HT1080 (cell line): ENCODE results near the gene WWTR1. TPM values are rescaled to one million over a fixed set of nuclear protein-coding genes. Genes with fewer than 3 reads are reported as not detected.

Source experiments
- DNase-seq: peaks from one replicate; pipeline ENCODE4 v3.0.0-alpha.2; 2015; ENCODE audit warnings: low read depth
- small RNA-seq: library from RNA; depleted of rRNA; stranded (forward); fragments of <200 nt; gene quantifications from one replicate; pipeline ENCODE3, GENCODE V24; 2014
- total RNA-seq: library from RNA; depleted of rRNA; stranded (reverse); fragments of >200 nt; shearing (Covaris generic); gene quantifications from 2 replicates; pipeline ENCODE4 v1.2.3, GENCODE V29; 2014; rRNA removed

Gene WWTR1
- total RNA-seq, 1 experiment from 2014 or later: 116 TPM

DNA sequence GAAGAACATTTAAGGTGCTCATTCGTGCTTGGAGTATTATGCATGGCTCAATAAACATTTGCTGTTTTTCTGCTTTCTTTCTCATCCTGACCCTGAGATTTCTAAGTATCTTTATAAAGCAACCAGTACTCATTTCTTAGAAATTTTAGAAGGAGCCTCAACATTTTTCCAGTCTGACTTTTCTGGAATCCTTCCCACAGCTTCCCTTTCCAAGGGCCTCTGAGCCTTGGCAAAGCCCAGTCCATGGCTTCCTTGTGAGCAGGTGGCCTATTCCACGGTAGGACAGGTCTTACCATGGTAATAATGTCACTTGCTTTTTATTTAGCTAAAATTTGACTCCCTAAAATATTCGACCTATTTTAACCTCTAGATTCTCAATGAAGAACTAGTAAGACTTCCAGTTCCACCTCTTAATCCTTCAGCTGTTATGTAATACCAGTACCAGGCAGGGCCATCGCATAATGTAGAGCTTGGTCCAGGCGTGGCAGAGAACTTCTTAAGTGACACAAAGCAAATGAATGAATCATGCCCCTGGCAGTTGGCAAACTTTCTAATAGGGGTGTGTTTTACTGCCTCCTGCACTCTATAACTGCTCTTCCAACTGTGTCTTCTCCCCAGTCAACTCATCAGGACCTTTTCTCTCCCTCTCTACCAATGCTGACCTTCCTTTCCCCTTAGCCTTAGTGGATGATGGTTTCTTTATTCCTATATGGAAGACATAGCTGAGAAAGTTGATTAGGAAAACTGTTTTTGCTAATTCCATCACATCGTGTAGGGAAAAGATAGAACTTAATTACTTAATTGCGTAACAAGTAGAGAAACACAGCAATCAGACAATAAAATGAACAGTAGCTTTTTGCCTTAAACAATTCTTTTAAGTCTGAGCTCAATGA is 184.2 kb downstream of the WWTR1 start:
- DNase-seq: peak; percentile 93

DNA sequence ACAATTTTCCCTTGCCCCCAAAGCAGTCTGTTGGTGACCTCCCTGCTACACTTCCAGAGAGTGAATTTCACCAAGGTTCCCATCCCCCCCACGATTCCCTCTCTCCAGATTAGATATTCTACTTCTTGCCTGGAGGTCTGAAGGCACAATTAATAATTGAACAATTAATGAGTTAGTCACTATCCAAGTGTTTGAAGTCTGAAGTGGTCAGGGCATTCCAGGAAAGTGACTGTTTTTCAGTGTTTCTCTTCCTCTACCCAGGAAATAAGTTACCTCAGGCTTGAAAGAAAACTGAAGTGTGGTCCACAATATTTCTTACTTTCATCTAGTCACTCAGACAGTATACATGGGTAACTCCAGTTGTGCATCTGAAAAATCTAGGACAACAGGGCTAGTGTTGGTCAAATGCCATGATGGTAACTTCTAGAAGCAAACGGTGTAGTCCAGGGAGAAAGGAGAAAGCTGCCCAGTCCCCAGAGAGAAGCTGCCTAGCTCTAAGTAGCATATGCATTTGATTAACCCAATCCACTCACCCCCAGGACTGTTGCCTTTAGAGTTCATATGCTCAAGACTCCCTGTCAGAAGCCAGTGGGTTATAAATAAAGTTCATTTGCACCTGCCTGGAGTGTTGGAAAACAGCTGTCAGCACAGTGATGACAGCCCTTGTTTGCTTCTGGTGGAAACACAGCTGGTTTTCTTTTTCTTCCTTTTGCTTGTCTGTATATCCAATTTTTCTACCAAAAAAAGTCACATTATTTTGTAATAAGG is 185.6 kb downstream of the WWTR1 start:
- no peak for DNase-seq

DNA sequence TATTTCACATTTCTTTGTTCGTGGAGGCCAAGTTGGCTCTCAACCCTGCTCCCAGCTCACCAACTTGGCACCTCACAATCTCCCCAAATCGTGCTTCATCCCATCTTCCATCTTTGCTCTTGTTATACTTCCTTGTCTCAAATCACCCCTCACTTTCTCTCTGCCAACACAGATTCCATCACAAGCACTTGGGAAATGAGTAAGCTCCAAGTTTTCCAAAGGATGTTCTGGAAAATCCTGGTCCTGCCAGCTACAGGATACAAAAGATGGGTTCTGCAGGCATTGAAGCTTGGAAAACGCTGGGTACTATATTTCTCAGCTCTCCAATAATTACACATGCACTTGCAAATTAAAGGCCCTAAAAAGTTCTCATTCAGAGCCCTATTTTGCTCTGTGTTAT is 187.4 kb downstream of the WWTR1 start:
- no peak for DNase-seq

DNA sequence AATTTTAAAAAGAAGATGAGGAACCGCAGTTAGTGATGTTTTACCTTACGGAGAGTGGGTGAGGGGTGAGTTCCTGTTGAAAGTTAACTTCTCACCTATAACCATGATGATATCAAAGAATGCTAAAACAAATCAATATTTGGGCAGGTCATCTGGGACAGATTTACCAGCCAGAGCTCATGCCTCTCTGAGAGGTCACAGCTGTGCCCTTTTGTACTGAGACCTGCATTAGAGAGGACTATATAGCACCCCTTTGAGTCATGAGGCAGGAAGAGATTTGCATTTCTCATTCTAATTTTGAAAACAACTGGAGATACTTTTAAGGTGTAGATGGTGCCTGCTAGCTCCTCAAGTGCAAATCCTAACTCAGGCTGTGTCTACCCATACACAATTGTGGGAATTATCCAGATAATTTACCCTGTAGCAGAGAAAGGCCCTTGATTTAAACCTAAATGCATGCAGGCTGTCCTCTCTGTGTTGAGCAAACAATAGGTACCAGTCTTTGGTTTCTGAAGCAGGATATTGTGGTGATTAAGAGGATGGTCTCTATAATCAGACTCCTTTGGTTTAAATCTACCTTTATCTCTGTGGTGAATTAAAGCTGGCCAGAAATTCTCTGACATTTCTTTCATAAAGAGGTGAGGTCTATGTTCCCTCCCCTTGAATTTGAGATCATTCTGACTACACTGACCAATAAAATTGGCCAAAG is 189.2 kb downstream of the WWTR1 start:
- DNase-seq: peak; percentile 29

Small RNA genes within 50 kb of the gene (small RNA-seq; reads per million reads assigned to genes)
- not detected for gene RNU6-1098P

Other genes starting within 250 kb of the WWTR1 start
- not detected in 2 replicates for gene TM4SF4, start 183.3 kb downstream of the WWTR1 start, total RNA-seq
- gene COMMD2, start 94.5 kb upstream of the WWTR1 start, total RNA-seq: 50.0 and 50.9 TPM in 2 replicates
- not detected in 2 replicates for gene ANKUB1, start 134.5 kb upstream of the WWTR1 start, total RNA-seq
- gene RNF13, start 155.2 kb upstream of the WWTR1 start, total RNA-seq: 47.5 and 56.6 TPM in 2 replicates